Measurements from ENCODE around the gene PDE4D.

PDE4D gene

DNA sequence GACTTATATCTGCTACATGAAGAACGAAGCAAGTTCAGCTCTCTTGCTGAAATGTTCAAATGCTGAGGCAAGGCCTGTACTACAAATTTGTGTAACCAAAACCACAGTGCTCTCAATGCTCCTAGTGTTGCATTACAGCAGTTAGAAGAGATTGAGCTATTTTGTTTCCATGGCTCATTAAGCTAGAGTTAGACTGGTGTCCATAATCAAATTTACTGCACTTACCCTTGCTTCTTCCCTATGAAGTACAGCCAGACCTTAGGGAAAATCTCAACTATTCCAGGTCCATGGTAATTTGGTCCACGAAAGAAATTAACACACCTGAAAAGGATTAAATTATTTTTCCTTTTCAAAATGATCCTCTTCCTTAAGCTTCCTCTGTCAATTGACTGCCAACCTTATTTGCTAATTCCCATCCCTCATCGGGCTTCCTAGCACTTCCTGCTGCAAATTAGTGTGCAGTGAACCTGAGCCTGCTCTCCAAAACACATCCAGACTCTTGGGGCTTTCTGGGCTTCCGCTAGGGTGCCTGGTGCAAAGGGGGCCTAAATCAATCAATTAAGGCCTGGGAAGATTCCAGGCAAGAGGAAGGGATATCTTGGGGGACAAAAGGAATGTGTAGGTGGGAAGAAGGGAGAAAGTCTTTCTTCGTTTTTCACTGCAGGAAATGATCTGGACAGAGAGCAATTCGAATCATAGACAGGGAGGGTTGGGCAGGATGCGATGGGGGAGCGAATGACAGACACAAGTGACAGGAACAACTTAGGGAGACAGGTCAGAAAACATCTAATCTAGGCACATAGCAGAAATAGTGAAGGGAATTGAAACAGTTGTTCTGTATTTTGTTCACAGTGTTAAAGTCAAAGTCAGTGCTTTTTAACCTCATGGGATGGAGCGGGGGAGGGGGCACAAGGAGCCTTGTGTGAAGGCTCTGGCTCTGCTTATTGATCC lies 768.2 kb downstream of the PDE4D start:
- peak; percentile 21 for DNase-seq

DNA sequence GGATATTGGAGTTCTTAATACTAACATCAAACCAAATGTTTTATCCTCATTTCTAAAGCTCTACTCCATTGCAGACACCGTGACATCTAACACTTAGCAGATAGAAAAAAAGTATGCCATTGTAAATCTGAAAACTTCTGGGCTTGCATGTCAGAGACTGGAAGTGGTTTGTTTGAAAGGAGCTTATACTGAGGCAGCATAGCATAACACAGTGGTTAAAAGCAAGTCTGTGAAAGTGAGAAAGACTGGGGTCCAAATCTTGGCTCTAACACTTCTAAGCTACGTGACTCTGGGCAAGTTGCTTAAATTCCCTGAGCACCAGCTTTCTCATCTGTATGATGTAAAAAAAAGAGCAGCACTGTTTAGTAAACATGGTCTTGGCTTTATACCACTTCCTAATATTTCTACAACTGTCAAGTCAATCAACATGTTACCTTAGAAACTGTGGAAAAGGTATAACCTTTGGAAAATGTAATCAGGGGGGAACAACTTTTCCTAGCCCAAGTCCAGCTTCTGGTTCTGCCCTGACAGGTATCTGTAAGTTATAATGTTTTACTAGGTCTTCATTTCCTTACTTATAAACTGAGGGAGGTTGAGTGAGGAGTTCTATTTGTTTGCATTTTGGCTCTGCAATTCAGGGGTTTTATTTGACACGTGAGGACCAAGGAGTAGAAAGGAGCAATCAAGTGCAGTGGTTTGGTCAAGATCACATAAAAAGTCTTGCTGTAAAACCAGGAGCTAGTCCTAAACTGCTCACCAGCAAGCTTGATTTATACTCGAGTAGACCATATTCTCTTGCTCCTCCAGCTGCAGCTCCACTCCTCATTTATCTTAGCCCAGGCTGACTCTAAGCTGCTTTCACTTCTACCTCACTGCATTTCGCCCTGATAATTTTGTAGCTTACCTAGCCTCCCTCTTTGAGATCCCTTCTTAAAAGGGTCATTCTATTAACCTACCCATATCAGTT lies 769.6 kb downstream of the PDE4D start:
- no peak for DNase-seq

DNA sequence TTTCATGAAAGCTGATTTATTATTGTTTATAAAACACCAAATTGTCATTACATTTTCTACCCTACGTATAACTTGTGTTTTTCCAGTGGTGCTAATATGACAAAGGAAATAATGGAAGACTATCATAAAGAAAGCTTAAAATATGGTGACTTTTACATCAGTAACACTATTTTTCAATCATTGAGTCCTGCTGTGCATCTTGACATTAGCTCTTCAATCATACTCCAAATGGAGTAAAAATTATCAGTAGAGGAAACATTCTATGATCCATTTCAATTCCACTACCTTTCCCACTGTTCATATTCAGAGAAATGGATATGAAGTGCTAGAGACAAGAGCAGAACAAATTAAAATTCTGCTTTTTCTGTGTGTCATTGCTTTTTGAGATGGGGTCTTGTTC lies 774.0 kb downstream of the PDE4D start:
- DNase-seq = no peak

DNA sequence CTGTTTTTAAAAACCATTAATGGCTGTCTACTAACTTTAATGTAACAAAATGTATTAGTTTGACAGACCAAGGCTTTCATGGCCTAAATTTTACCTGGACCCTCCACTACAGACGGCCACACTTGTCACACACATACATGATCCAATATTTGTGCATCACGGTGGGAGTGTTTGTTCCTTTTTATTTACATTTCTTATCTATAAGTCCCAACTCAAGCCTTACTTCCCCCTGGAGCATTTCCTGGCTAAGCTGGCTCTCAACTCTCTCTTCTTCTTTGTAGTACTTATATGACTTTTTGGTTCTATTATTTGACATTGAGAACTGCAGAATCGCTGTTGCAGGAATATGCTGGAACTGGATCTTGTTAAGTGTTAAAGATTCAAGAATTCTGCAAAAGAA lies 776.2 kb downstream of the PDE4D start:
- DNase-seq = no peak

DNA sequence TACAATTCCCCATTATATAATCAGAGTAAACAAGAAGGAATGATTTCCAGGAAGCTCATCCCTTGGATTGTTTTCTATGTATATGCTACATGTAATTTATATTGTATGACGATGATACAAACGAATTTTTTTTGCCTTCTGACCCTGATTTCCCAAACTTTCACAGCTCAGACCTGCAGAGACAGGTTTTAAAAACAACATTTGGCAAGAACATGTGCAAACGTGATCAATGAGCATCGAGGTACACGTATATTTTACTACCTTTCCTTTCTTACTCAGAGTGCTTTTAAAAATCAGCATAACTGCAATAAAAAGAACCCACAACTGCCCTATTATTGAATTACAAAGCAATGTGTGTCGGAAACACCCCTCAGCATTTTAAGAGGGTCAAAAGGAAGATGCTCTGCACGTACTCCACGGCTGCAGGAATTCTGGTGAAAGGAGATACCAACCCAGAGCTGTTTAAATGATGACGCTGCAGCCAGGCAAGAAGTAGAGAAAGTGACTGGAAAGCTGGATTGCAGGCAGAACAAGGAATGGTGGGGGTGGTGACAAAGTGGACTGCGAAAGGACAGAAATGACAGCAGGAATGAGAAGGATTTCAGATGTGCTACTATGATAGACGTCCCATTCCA lies 777.2 kb downstream of the PDE4D start:
- no peak for DNase-seq

DNA sequence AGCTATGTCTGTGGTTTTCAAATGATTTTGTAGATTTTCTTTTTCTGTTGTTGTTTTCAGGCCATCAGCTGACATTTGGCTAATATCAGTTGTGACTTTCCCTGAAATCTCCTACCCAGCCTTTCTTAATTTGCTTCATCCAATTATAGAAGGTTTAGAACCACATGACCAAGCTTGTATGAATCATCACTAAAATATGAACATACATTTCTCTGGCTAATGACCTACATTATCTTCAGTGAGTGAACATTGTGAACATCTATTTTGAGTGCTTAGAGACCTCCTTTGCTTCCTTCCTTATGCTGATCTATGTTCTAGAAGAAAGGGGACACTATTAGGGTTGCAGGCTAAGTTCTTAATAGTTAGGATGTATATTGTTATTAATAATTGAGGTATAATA lies 778.2 kb downstream of the PDE4D start:
- DNase-seq = no peak

DNA sequence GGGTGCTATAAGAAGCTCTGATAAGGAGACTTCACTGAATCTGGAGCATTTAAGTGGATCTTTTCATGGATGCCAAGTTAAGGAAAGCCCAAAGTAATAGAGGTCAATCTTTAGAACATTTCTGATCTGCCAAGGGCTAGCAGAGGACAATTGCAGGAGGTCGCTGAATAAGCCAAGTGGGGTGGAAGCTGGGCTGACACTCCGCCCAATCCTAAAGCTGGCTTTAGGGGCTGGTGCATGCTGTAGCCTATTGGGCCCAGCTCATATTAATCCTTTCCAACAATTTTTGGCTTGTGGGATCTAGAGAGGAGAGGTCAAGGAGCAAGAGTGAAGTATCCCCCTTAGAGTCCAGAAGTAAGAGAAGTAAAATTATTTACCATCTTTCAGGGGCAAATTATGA lies 784.1 kb downstream of the PDE4D start:
- DNase-seq = no peak

DNA sequence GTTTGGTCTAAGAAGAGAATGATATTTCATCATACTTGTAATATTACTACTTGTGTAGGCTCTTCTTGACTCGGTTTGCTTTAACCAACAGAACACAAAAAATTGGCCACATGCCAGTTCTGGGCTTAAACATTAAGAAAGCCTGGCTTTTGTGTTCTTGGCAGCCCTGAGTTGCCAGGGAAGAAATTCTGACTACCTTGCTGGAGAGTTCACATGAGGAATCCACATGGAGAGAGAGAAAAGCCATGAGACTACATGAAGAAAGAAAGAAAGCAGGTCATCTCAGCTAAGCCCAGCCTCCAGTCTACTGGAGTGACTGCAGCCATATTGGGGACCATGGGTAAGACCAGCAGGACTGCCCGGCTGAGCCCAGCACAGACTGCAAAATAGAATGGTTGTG lies 785.8 kb downstream of the PDE4D start:
- DNase-seq = no peak

DNA sequence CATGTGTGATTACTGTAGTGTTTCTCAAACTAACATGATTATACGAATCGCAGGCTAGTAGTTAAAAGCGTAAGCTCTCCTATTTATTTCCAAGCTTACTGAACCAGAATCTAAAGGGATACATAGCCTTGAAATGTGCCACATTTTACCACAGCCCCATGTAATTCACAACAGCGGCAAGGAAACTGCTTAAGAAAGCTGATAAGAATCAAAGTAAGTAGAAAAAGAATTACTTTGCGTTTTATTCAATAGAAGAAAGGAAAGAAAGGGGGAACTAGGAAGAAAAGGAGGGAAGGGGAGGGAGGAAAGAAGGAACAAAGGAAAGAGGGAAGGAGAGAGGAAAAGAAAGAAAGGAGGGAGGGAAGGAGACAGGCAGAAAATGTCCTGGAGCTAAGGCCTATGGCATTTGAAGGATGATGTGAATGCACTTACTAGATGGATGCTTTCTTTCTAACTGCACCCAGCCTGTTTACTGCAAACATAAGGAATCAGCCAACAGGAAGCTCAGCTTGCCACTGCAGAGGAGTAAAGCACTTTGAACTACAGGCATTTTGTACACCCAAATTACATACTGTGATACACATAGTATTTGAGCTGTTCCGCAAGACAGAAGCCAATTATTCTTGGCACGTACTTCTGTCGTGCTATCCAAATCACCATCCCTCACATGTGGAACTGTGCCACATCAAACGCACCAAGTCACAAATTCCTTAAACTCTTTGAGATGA lies 789.0 kb downstream of the PDE4D start:
- no peak for DNase-seq

DNA sequence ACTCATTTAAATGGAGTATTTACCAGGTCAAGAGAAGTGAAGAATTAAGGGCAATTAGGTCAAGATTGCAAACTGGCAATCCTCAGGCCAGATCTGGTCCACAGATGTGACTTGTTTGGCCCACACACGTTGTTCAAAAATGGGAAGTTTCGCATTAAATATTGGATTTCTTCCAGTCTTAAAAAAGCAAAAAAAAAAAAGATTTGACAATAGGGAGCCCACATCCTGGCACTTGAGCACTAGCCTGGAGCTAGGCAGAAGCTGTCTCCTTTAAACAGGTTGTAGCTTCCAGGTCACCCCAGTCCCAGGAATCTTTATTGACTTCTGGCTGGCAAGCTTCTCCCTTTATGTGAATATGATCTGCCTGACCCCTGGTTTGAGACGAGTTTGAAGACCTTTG lies 790.2 kb downstream of the PDE4D start:
- DNase-seq = no peak

DNA sequence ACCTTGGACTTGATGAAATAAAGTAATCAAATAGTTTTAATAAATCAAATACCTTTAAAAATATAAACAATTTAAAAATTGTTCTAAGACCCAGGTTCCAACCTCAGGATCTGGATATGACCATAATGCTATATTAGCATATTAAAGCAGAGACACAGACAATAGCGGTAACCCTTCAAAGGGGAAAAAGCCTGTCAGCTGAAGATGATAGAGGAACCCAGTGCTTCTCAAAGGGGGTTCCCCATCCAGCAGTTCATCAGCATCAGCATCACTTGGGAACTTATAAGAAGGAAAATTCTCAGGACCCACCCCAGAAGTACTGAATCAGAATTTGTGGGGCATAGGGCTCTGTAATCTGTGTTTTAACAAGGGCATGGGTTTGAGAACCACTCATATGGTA lies 791.1 kb downstream of the PDE4D start:
- DNase-seq = no peak

DNA sequence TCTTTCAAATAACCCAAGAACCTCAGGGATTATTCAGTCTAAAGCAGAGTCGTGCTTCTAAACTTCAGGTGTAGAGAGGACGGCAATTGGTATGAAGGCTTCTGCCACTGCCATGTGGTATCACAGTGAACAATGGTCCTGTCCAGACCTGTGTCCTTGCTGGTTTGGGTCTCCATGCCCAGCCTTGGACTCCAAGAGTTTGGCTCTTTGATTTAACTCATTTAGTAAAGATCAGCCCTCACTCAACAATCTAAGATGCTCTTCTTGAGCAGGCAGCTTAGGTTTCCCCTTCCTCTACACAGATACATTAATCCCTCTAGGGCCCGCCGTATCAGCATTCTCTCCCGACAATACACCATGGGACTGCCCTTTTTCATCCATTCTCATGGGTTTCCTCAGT lies 792.7 kb downstream of the PDE4D start:
- DNase-seq = no peak

DNA sequence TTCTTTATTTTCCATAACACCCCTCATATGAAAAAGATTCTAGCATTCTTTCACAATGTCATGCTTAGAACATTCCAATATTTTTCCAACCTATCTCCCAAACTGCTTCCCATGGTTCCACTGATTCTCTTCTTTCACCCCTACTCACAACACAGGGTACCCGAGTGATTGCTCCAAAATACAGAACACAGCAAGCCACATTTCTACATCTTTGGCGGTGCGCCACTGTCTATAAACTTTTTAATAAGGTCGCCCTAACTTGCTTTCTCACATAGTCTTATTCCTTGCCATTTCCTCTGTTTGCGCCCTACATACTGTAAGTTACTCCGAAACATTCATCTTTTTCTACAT lies 793.6 kb downstream of the PDE4D start:
- no peak for DNase-seq

DNA sequence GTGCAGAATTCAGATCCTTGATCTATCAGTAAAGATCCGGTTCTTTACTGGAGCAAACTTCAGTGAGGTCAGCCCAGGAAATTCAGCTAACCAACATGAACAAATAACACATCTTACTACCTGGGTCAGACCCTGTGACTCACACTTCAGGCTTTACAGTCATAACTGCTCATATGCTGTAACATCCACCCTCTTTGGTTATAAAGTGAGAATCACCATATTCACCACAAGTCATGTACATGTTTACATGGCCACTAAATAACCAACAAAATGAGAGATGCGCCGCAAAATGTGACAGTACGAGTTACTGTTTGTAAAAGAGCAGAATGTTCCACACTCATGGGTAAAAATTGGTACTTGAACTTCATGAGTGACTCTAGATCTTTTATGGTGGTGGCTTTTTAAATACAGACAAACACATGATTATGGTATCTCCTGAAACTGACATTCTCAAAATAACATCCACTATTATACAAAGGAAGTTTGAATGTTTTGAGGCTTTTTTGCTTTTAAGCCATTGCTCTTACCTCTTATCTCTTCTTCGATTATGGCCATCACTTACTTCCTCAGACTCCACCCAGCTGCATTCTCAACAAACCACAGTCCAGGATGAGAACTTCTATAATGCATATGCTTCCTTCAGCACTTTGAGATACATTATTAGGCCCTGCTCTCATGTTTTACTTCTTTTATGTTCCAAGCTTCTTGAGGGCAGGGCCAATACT lies 794.1 kb downstream of the PDE4D start:
- DNase-seq = peak; percentile 28

DNA sequence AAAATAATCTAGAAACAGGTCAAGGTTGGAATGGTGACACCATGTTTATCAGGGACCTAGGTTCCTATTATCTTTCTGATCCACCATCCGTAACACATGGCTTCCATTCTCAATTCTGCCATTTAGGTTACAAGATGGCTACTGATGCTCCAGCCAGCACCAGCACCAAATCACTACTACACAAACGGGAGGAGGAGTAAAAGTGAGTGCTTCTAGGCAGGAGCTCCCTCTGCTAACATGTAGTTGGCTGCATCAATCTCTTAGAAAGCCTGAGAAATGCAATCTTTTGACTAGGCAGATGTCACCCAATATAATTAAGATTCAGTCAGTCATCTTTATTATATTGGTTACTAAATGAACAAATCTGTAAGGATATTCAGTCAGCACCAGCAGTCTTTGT lies 794.8 kb downstream of the PDE4D start:
- DNase-seq = no peak

DNA sequence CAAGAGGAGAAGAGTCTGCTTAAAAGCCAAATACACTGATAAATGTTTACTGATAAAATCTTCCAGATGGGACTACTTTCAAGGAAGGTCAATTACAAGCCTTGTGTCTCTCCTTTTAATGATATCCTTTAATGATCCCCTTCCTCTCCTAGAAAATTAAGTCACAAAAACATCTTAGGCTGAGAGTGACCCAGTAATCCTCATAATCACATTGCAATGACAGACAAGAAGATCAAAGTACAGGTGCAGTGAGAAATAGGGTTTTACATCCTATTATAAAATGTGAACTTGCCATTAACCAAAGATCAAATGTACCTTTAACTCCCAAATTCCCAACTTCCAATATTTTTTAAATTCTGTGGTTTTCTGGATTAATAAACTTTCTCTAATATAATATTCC lies 795.8 kb downstream of the PDE4D start:
- DNase-seq = no peak

DNA sequence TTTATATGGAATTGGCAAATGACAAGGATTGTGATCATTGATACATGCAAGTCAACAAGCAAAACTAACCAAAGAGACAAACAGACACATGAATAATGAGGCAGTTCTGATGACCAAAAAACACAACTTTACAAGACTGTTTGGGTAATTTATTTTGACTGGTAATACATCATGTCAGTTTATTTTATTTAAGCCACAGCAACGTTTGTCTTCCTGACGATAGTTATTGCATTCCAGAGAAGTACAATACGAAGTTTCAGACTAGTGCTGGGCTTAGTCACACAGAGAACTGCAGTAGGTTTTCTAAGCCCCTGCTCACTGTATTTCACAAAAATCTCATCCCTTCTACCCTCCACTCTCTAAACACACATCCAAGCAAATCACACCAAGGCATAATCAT lies 796.4 kb downstream of the PDE4D start:
- DNase-seq = no peak

DNA sequence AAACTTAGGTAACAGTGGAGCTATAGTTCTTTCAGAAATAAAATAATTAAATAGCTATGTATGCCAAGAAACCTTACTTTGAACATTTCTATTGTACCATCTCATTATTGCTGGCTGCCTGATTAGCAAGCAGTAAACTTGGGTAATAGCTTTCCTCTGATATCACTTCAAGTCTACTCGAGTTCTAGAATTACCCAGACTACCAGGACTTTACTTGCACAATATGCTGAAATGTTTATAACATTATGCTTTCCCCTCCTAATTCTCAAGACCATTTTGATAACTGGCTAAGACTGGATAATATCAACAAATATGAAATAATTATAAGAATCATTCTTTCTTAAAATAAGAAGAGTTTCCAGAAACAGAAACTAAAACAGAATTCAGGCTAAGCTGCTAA lies 798.0 kb downstream of the PDE4D start:
- DNase-seq = no peak

DNA sequence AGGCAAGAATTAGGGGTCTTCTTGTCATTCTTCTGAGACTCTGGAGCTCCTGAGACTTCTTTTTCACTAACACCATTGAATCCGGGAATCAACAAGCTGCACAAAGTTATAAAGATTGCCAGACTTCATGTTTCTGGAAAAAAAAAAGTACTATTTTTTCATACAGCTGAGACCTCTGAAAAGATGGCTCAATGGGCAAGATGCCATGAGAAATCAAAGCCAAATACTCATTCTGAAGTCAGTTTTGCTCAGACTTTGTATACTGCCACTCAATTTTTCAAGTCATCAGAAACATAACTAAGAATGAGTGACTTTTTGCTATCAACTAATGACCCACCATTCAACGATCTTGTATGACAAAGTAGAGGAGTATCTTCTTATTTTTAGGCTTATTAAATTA lies 798.7 kb downstream of the PDE4D start:
- DNase-seq = no peak

DNA sequence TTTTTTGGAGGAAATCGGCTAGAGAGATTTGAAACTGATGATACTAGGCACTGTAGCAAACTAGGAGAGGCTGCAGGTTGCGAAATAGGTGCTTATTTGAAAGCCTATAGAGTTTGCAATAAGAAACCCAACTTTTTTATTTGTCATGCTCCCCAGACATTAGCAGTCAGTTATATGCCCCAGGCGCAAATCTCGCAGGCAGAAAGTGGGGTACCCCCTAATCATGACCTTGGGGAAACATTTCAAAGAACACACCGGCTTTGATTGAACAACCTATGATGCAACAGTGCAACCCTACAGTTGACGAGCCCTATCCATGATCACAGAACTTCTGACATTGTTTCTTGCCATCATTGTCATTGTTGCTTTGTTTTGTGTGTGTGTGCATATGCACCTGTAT lies 800.2 kb downstream of the PDE4D start:
- DNase-seq = no peak

DNA sequence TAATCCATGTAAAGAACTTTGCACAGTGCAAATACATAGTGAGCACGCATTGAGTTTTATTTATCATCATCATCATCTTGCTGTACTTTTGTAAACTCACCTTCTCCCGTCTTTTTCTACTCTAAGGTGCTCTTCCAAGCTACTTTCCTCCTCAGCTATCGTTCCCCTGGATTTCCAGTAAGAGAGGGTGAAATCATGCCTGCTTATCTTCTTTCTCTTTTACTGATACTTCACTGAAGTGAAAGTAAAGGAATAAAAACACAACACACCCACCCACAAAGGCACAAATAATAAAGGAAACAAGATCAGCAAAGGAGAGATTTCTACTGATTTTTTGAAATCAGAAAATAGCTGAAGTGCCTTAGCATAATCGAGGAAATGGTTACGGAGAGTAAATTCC lies 800.8 kb downstream of the PDE4D start:
- DNase-seq = no peak

DNA sequence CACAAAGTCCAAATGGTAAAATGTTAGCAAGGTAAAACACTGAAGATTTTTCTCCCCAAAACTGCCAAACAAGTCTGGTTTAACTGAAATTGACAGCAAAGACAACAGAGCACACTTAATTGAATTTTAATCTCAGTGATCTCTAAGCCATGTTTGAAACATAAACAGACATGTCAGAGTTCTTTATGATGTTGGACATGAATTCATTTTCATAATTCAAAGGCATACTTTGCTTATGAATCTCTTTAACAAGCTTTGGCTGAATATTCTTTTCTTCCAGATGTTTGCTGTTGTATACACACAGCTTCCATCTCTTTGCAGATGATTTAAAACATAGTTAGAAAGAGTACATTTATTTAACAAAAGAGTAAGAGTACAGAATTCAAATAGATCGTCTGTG lies 801.6 kb downstream of the PDE4D start:
- DNase-seq = no peak

Measured in activated CD4-positive, alpha-beta T cell treated with anti-CD3 and anti-CD28 coated beads for 48 hours (primary cell).